HG03103 (cell line): ENCODE measurements around the gene CXCL12.

ENCODE experiments used
- ATAC-seq: cut with Tn5 transposase; IDR thresholded peaks from one replicate; pipeline ENCODE4 v1.9.1; 2021; ENCODE audit warnings: low read depth; ENCODE audit not compliant: unreplicated experiment

CXCL12 gene

DNA sequence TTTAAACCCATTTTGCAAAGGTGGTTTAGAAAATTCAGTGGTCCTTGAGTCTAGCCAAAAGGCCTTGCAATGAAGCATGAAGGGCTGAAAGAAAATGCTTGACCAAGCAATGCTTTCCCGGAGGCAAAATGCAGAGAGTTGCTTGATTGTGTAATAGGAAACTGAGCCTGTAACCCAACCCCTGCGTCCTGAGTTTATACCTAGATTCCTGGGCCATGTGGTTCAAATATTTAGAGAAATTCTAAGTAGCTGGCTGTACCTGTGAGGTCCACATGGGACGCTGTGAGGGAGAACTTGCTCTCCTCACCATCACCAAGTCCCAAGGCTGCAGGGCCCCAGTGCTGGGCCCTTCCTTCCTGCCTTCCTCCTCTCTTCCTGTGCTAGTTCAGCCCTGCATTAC, 45.7 kb downstream of the CXCL12 start:
- ATAC-seq: no peak

DNA sequence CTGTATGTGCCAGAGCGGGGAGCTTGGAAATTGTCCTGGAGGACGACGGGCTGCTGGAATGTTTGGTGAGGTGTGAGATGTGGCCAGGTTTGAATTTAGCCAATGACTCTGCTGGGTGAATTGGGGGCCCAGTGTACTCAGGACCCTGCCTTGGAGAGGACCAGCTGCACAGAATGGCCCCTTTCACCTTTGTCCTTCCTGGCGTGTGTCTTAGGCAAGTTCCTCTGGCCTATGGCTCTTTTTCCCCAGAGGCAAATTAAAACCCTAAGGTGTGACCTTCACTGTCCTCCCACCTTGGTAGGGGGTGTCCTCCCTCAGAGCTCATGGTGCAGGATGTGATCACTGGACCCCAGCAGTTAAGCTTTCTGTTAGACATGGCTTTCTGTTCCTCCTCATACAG, 47.8 kb downstream of the CXCL12 start:
- ATAC-seq: no peak

DNA sequence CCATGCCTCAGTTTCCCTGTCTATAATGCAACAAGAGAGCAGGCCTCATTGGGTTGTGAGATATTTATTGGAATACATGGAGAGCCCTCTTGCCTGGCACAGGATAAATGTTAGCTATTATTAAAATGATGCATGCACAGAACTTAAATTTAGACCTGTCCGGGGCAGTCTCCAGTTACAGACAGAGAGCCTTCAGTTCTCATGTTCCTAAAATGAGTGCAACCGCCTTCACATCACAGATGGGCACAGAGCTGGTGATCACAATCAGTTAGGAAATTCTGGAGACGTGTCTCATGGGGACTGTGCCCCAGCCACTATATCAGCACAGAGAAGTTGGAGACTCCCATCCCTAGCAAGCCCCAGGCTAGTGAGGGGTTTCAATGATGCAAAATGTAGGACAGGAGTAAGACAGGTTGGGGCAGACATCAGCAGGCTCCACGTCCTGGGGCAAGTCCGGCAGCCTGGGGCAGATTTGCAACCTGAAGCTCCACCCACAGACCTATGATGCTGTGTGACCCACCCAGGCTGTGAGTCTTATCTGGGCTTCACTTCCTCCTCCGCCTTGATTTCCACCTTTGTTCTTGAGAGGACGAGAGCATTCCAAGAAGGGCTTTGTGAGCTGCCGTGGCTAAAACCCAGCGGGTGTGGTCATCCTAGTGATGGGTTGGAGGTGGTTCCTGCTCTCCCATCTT, 49.4 kb downstream of the CXCL12 start:
- no peak for ATAC-seq

DNA sequence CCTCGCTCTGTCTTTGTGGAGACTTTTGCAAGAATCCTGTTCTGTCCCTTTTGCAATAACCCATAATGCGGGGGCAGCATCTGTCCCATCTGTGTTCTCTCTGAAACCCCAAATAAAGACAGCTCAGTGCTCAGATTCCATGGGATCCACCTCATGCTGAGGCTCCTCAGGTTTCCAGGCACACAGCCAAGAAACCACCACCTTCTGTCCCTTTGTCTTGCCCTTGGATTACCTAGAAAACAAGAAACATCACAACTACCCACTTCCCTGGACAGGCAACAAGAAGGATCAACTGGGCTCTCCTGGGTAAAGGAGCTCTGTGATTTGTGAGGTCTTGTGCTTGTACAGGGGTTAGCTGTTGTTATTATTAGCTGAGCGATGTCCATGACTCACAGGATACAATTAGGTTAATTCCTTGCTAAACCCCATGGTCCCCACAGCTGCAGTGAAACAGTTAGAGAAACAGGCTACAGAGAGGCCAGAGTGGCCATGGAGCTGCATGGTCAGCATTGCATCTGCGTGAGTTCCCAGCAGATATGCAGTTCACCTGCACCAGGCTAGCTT, 50.2 kb downstream of the CXCL12 start:
- no peak for ATAC-seq

DNA sequence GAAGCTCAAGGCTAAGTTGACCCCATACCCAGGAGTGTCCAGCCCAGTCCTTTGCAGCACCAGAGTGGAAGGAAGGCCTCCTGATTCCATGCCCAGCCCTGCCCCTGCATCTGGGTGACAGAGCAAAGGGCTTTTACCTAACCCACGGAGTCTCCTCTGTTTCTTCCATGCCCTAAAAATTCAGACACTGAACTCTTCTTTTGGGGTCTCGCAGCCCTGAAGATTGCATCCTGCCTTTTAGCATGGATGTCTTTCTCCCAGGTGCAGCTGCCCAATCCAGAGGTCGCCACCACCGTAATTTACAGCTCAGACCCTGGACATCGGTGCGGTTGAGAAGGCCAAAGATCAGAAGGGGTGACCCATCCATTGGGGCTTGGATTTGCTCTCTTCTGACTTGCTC, 50.8 kb downstream of the CXCL12 start:
- no peak for ATAC-seq

DNA sequence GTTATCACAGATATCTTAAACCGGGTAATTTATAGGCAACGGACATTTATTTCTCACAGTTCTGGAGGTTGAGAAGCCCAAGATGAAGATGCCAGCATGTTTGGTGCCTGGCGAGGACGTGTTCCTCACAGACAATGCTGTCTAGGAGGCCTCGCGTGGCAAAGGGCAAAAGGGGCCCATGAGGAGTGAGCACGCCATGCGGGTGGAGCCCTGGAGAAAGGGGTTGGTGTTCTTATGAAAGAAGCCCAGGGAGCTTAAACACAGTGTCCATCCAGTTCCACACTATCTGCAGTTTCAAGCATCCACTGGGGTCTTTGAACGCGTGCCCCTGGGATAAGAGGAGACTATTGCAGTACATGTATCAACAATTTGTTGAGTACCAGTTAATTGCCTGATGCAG, 51.4 kb downstream of the CXCL12 start:
- ATAC-seq: no peak

DNA sequence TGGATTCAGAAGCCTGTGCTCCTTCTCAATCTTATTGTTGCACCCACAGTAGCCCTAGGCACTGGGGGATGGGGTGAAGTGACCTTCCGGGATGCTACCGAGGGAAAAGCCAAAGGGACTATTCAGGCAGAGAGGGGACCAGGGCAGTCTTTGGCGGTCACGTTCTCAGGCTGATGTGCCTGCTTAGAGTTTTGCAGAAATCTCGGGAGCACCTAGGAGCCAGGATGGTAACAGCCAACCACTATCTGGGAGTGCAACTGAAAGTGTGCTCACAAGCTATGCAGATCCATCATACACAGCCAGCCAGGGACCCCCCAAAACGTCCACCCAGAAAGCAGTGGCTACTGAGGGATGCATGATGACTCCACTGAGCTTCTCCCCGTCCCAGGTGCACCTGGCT, 52.4 kb downstream of the CXCL12 start:
- ATAC-seq: no peak

DNA sequence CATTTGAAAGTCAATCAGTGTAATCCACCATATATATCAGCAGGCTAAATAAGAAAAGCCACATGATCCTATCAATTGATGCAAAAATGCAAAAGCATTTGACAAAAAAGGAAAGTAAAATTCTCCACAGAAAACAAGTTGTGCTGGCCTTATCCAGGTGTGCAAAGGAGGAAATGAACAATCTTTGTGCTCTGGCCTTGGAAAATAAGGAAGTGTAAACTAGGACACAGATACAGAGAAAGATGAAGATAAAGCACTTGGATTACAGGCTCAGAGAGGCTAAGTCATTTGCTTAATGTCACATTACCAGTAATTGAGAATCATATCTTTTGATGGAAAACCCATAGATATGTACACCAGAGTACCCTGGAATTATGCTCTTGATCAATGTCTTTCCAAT, 54.5 kb downstream of the CXCL12 start:
- ATAC-seq: no peak

DNA sequence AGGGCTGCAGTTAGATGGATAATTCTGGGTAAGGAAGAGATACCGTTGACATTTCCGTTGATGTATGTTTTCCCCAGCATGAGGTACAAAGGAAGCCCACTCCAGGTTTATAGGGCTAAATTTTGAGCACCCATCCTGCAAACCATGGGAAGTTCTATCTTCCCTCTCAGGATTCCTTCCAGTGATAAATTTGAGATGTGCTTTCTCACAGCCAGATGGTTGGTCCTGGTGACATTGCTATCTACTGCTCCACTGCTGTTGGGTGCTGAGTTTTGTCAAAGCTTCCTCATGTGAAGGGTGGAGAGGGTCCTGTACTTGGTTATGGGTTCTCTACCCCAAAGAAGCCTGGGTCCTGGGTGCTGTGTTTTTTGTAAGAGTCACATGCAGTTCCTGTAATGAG, 57.4 kb downstream of the CXCL12 start:
- ATAC-seq: no peak
